HG03457 (cell line): ENCODE results near the gene SPTB.

Experiments used
- ATAC-seq: cut with Tn5 transposase; IDR thresholded peaks from one replicate; pipeline ENCODE4 v1.9.1; 2021; ENCODE audit warnings: moderate number of reproducible peaks; ENCODE audit not compliant: unreplicated experiment

SPTB gene

DNA sequence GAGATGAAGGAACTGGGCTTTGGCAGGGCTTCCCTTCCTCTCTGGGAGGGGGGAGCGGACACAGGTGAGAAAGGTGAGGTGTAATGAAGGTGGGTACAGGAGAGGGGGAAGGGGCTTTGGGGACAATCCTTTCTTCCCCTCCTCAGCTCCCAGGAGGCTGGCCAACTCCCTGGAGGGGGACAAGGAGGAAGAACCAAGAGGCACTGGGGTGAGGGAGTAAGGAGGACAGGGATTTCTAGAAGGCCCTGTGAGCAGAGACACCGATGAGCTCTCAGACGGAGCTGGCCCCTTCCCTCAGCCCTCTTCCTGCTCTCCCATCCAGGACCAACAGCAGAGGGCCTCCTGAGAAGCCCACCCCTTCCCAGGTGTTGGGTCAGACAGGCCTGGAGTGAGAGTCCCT is 122.1 kb downstream of the SPTB start:
- no peak for ATAC-seq

DNA sequence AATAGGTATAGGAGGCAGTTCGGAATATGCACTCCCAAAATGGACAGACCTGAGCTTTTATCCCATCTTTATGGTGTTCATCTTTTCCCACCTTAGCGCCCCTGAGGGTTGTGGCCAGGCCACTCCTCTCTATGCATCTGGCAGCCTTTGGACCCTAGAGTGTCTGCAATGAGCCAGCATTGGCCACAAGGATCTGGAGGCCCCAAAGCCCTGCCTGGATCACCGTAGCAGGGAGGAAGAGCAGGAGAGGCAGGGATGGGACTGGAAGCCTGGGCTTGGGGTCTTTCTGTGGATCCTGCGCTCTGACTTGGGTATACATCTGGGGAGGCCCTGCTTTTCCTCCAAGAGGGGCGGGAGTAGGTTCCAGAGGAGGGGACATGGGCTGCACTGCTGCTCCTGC is 123.0 kb downstream of the SPTB start:
- ATAC-seq = no peak

DNA sequence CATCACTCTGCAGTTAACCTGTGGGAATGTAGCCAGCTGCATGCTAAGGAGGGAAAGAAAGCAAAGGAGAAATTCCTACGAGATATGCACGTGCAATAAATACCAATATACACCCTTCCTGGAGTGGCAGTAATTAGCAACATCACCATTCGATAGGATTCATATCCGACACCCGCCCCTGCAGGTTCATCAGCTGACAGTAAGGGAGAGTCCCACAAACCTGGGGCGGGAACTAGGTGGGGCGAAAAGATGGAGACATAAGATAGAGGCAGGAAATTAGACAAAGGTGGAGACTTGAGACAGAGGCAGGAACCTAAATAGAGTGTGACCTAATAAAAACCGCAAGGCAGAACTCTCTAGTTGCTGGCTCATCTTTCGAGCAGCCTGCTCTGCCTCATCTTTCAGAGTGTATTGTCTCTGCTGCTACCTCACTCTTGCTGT is 123.9 kb downstream of the SPTB start:
- no peak for ATAC-seq

DNA sequence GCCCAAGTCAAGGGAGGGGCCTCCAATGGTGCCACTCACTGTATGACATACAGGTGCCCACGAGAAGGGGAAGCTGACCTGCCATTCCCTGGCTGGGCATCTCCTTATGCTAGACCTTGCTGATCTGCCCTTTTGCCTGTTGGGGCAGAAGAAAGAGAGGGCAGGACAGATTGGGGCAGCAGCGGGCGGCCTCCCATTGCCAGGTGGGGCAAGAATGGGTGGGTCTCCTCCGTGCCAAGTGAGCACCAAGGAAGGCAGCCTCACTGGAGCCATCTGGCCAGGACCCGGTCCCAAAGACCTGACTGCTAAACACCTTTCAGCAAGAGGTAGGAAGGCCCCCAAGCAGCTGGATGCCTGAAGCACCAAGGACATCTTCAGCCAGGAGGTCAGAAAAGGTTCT is 125.0 kb downstream of the SPTB start:
- no peak for ATAC-seq

DNA sequence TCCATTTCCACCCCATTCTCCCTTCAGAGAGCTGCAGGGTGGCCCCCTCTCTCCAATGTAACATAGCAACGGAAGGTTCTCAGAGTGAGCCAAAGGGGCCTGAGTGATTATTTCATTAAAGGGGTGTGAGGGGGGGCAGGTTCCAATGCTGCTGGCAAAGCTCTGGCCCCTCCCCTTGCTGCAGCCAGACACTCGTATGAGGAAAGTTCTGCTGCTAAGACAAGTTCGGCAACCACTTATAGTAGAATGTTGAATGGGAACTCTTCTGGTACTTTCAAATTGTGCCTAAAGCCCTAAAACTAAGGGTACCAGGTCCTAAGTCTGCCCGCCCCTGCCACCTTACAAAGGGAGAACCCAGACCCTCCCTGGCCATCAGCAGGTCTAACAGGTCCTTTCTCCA is 125.7 kb downstream of the SPTB start:
- no peak for ATAC-seq

DNA sequence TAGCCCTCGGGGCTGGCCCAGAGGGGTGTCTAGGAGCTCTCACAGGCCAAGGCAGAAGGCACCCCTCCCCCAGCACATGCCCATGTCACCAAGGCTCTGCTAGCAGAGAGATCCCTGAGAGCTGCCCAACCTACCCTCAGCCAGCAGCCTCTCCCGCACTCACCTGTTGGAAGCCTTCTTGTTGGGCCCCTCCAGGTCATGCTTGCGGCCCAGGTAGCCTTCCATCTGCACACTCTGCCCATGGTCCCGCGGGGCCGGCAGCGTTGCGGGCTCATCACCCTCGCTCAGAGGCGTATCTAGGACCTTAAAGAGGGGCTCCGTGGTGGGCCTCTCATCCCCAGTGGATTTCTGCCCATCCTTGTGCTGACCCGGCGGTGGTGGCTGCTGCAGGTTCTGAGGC is 126.3 kb downstream of the SPTB start:
- ATAC-seq = no peak

DNA sequence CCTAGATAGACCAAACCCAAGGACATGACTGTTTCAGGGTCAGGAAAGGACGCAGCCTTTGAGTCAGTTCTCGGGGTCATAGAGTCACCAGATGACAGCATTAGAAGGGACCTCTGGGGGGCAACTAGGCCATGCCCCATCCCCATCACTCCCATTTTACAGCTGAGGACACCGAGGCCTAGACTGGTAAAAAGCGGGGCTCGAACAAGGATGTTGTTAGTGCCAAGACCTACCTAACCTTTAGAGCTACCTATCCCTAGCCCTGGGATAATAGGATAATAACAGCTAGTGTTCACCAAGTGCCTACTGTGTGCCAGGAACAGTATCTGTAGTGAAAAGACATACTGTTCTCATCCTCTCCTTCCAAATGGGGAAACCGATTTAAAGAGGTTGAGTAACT is 126.8 kb downstream of the SPTB start:
- ATAC-seq = no peak

DNA sequence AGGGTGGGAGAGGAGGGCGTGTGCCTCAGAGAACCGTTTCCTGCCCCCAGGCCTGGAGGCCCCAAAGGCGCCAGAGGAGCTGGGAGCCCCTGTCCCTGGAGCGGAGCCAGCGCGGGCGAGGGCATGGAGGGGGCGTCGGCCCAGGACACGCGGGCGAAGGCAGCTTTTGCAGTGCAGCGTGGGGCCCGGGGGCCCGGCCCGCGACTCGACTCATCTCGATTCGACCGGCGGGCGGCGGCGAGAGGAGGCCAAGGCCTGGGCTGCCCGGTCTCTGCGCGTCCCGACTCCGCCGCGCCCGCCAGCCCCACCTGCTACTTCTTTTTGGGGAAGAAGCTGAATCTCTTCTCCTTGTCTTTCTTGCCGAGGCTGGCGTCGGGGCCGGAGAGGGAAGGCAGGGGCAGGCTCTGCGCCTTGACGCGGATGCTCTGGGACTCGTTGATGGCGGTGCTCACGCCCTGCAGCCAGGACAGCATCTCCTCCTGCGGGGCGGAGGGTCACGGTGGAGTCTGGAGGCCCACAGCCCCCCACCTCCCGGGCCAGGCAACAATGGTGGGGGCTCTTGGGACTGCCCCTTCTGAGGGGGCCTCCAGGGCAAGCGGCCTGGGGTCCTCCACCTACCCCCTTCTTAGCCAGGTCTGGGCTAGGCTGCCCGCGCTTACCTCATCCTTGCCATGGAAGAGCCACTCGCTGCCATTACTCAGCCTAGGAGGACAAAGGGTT is 130.6 kb downstream of the SPTB start:
- no peak for ATAC-seq

DNA sequence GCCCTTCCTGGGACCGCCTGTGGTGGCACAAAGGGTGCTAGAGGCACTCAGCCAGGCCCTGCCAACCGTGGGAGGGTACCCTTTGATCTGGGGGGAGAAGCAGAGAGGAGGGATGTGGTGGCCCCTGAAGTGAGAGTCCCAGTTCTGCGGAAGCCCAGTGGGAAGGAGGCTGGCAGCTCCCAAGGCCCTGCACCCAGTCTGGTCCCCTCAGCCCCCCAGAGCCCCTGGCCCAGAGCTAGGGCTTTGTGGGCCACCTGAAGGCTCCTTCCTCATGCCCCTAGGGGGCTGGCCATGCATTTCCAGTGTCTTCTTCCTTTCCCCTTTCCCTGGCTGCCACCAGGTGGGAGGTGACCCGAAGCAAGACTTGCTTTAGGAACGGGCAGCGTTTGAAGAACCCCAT is 131.2 kb downstream of the SPTB start:
- ATAC-seq = no peak

DNA sequence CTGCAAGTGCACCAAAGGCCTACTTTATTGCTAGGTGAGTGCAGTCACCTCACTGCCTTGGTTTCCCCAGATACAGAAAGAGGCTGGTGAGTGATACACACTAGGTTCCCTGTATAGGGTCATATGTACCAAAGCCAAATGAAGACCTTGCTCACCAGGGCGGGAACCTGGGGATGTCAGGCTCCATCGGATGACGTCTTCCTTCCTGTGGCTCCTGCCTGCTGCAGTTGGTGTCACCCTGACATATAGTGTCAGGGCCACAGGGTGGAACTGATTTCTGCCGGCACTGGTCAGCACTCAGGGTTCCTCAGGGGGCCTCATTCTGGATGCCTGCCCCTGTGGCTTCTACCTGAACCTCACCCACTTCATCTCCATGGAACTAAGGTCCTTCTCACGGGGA is 132.4 kb downstream of the SPTB start:
- no peak for ATAC-seq

DNA sequence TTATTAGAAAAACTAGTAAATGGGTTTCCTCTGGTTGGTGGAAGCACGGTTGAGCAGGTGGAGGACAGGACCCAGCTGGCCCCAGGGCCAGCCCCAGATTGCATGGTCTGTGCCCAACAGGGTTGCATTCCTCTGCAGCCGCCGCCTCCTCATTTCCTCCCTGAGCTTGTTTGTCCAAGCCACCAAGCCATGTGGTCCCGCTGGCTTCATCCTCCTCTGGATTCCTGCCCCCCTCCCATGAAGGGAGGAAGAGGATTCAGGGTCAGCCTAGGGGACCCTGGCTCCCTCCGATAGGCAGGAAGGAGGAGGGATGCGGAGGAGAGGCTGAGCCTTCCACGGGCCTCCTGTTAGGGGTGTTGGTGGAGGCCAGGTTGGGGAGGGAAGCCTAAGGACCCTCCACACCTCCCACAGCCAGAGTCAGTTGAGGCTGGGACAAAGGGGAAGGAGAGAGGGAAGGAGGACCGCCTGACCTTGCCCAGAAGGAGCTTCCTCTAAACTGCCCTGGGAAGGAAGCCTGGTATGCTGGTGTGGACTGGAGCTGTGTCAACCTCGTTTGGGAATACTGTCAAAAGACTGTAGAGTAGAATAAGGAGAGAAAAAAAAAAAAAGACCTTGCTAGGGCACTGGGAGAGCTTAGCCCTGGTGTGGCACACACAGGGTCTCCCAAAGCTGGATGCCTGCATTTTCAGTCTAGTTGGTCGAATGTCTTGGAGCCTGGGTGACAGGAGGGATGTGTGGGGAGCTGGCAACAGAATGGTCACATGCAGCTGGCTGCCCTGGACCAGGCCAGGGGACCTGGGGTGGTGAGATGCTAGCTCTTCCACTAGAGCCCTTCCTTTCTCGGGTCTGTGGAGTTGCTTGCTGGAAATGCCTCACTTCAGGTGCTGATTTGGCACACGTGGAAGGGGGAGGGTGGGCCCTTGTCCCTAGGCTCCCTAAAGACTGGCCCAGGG is 133.1 kb downstream of the SPTB start:
- ATAC-seq = no peak

DNA sequence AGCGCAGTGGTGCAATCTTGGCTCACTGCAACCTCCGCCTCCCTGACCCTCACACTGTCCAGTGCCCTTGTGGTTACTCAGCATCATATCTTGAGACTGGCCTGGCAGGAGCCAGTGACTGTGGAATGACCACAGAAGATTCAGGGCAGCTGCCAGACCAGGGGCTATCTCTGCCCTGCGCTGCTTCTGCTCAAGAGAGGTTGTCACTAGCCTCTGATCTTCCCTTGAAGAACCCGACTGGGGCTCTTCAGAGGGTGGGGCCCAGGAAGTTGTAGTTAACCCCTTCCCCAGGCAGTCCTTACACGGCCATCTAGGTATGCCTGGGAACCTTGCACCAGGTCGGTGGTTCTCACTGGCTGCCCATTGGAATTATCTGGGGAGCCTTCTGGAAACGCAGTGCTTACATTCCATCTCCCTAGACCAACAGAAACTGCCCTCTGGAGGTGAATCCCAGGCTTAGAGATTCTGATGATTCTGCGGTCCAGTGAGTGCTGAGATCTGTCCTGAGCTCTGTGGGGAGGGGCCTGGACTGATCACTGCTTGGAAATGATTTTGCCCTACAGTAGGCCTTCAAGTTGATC is 134.1 kb downstream of the SPTB start:
- no peak for ATAC-seq

DNA sequence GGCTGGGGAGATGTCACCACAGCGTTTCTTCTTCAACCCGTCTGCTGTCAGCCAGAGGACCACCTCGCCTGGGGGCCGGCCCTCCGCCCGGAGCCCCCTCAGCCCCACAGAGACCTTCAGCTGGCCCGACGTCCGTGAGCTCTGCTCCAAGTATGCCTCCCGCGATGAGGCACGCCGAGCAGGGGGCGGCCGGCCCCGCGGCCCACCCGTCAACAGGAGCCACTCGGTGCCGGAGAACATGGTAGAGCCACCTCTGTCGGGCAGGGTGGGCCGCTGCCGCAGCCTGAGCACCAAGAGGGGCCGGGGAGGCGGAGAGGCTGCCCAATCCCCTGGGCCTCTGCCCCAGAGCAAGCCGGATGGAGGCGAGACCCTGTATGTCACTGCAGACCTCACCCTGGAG is 136.6 kb downstream of the SPTB start:
- no peak for ATAC-seq

DNA sequence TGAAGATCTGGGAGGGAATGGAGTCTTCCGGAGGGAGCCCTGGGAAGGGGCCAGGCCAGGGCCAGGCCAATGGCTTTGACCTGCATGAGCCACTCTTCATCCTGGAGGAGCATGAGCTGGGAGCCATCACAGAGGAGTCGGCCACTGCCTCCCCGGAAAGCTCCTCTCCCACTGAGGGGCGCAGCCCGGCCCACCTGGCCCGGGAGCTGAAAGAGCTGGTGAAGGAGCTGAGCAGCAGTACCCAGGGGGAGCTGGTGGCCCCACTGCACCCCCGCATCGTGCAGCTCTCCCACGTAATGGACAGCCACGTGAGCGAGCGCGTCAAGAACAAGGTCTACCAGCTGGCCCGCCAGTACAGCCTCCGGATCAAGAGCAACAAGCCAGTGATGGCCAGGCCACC is 137.7 kb downstream of the SPTB start:
- ATAC-seq = no peak

DNA sequence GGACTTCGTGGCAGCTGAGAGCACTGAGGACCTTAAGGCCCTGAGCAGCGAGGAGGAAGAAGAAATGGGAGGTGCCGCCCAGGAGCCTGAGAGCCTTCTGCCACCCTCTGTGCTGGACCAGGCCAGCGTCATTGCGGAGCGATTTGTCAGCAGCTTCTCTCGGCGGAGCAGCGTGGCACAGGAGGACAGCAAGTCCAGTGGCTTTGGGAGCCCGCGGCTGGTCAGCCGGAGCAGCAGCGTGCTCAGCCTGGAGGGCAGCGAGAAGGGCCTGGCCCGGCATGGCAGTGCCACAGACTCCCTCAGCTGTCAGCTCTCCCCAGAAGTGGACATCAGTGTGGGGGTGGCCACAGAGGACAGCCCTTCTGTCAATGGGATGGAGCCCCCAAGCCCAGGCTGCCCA is 138.5 kb downstream of the SPTB start:
- no peak for ATAC-seq

DNA sequence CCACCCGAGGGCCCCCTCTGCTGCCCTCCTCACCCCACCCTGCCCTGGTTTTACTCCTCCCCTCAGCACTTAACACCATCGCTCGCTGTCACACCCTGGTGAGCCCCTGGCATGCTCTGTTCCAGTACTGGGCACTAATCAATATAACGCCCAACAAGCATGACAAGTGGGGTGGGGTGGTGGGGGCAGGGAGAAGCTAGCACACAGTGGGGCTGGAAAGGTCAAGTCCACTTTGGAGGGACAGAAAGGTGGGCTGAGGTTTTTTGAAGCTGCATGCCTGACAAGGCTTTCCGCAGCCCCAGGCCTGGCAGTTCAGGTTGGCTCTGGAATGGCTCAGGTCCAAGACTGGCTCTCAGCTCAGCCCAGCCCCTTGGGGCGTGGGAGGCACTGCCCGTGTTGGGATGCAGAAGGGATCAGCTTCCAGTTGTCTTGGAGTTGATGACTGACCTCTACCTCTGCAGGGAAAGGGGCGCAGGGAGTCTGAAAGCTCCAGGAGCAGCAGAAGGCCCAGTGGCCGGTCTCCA is 141.4 kb downstream of the SPTB start:
- ATAC-seq = no peak

DNA sequence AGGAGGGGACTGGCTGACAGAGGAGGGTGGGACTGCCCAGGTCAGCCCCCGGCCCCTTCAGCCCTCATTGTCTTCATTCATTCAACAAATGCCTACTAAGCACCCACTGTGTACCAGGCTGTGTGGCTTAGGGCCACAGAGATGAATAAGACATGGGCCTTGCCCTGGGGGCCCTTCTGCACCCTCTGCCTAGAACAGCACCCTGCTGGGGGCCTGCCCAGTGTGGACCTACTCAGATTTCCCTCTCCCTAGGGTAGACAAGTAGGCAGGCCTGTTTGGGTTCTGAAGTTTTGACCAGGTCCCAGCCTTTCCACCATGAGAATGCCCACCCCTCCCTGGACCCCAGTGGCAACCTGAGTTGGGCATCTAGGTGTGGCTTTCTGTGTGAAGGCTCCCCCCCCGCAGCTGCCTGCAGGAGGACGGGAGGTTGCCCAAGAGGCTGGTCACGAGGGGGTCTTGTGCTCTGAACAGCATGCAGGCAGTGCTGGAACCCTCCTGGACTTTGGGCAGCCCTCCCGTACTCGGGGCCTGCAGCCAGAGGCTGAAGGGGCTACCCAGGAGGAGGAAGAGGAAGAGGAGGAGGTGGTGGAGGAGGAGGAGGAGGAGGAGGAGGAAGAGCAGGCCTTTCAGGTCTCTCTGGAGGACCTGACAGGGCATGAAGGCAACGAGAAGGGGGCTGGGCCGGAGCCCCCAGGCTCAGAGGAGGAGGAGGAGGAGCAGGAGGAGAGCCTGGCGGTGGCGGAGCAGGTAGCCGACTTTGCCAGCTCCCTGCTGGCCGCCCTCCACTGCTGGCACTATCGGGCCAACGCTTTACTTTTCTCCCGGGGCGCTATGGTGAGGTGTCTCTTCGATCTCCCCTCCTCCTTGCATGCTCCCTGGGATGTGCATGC is 142.1 kb downstream of the SPTB start:
- ATAC-seq = no peak

DNA sequence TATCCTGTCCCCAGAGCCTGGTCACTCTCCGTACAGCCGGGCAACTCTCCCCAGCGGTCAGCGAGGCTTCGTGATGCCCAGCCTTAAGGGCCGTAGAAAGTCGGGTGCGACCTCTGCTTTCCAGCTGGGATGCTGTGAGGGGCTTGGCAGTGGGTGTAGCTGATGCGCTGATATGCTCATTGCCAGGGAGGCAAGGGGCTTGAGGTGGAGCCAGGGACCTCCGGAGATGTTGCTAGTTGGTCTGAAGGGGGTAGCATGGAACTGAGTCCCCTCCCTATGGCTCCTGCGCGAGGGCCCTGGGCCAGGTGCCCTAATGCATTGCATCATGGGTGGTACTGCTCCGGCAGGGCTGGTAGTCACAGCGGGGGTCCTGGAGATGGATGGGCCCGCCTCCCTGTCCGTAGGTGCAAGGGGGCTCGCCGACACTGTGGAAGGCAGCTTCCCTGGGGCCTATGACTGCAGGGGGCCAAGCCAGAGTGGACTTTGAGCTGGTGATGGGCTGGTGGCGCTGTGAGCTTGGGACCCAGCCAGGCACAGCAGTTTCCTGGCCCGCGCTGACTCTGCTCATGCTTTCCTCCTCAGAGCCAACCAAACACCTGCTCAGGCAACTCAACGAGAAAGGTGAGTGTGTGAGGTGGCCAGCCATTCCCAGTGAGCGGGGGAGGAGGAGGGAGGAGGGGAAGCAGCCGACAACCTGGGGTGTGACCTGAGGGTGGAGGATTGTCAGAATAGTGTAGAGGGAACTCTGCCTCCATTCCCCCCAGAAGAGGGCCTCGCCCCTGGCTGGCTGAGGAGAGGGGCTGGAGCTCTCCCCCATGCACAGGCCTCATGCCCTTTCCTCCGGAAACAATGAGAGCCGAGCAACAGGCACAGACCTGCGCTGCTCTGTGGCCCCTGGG is 143.2 kb downstream of the SPTB start:
- no peak for ATAC-seq

DNA sequence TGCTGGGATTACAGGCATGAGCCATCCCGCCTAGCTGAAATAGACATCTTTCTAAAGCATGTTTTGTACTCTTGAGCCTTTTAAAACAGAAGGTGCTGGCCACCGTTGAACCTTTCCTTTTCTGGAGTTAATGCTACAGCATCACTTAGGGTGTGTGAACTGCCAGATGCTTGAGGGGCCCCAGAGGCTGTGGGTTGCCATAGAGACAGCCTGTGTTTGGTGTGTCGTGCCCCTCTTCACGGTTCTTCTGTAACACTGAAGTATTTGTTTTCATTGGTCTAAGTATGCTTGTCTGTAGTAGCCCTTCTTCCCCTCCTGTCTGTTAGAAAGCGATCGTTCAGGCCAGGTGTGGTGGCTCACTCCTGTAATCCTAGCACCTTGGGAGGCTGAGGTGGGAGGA is 144.7 kb downstream of the SPTB start:
- no peak for ATAC-seq

DNA sequence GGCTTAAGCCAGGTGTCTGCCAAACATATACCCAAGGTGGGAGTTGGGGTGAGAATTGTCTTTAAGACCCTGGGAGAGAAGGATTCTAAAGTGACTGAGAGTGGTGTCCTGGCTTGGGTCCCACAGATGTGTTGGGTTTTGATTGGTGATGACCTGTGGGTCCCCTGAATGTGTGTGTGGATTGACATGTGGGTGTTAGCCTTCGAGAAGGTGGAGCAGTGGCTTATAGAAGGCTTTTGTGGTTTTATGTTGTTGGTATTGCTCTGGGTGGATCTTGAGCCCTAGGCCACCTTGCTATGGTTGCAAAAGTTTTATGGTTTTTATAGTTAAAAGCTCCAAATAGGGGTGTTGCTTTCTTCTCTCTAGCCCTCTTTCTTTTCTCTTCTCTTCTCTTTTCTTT is 145.8 kb downstream of the SPTB start:
- ATAC-seq = no peak
